HG03575 (cell line): Measurements from ENCODE around the gene ZNF662.

Experiments
- ATAC-seq: cut with Tn5 transposase; IDR thresholded peaks from one replicate; pipeline ENCODE4 v1.9.1; 2021; ENCODE audit not compliant: unreplicated experiment, insufficient number of reproducible peaks, low FRiP score; ENCODE audit errors: extremely low read depth

ZNF662 gene

GRCh38 chr3:42926310-42926709 is 20.4 kb downstream of the ZNF662 start:
- no peak for ATAC-seq

- ATAC-seq, result no peak
Observed at GRCh38 chr3:42934111-42934510, 28.2 kb downstream of the ZNF662 start.

- ATAC-seq, result no peak
Observed at GRCh38 chr3:42934910-42935309, 29.0 kb downstream of the ZNF662 start.

GRCh38 chr3:42935472-42935871 is 29.5 kb downstream of the ZNF662 start:
- no peak for ATAC-seq

GRCh38 chr3:42936157-42936981 is 30.4 kb downstream of the ZNF662 start:
- ATAC-seq, result no peak

DNA sequence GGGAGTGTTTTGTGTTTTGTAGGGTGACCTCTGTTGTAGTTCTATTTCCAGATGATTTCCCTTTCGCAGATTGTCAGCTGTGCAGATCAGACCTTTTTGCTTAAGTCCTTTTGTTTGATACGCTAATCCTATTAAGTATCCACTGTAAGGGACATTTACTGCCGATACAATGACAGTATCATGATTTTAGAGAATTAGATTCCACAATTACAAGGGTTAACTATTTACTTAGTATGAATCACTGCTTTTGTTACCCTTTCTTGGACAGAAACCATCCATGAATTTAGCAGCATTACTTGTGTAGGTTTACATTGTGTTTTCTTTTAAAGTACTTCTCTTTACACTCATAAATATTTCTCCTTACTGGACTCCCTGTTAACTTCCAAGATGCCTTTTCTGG is 31.4 kb downstream of the ZNF662 start:
- no peak for ATAC-seq

DNA sequence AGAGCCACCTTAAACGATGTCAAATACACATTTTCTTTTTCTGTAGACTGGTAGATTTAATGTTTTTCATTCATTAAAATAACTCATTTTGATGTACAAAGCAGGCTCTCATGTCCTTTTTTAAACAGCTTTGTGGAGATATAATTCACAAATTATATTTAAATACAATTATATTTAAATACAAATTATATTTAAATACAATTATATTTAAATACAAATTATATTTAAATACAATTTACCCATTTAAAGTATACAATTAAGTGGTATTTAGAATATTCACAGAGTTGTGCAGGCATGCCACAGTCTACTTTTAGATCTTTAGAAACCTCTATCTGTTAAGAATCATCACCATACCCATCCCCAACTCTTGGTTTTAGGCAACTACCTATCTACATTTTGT is 36.8 kb downstream of the ZNF662 start:
- no peak for ATAC-seq

DNA sequence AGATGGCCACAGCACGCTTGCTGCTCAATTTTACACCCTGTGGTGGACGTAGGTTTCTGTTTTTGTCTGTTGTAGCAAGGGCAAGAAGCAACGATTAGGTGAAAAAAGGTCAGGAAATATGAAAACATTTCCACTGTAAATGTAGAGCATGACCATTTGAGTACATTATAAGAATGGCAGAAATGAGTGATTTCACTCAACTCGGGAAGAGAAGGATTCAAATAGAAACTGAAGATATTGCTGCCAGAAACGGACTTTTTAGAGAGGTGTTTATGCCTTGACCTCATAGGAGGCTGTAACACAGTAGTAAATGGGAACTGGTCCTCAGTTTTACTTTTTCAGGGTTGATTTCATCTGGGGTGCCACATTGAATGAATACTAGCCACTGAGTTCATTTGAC is 40.1 kb downstream of the ZNF662 start:
- no peak for ATAC-seq

GRCh38 chr3:42957573-42957972 is 51.6 kb downstream of the ZNF662 start:
- ATAC-seq, result no peak

- no peak for ATAC-seq
Observed at GRCh38 chr3:42960282-42960681, 54.3 kb downstream of the ZNF662 start.

- ATAC-seq, result no peak
Observed at GRCh38 chr3:42960786-42961185, 54.8 kb downstream of the ZNF662 start.

DNA sequence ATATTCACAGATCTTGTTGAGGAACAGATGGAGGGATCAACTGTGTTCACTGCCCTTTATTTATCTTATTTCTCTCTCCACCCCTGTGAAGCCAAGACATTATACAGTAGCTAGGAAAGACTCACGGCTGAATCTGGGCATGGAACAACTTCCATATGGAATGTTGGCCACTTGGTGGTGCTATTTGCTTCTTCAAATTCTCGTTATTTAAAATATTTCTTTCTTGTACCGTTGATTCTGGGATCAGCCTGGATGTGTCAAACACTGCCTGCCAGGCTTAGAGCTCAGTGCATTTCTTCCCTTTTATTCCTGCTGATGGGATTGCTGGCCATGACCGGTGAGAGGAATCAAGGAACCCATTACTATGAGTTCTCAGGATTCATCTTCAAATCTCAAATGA is 55.7 kb downstream of the ZNF662 start:
- no peak for ATAC-seq

- ATAC-seq, result no peak
Observed at GRCh38 chr3:42963269-42963668, 57.3 kb downstream of the ZNF662 start.

- no peak for ATAC-seq
Observed at GRCh38 chr3:42964266-42964665, 58.3 kb downstream of the ZNF662 start.
